GM20431 (cell line): ENCODE data around the gene TLR9.

Experiments used
- in situ Hi-C: fragments of 300-500 bp; cut with MseI, MboI; formaldehyde crosslinking; loops from one replicate; pipeline ENCODE4 v1.15.0; 2020; ENCODE audit warnings: low sequenced_read_pairs; ENCODE audit not compliant: unreplicated experiment

TLR9 gene

DNA sequence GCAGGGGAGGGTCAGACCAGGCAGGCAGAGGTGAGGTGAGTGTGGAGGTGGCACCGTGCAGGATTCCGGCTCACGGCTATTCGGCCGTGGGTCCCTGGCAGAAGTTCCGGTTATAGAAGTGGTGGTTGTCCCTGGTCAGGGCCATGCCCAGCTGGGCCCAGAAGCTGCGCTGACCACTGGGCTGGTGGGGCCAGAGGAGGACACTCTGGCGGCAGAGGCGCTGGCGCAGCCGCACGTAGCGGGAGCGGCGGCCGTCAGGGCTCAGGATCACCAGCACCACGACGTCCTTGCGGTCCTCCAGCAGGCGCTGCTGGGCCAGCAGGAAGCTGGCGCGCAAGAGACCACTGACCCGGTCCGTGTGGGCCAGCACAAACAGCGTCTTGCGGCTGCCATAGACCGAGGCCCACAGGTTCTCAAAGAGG is 4.3 kb downstream of the TLR9 start:
- in situ Hi-C loops, result no loop called here

DNA sequence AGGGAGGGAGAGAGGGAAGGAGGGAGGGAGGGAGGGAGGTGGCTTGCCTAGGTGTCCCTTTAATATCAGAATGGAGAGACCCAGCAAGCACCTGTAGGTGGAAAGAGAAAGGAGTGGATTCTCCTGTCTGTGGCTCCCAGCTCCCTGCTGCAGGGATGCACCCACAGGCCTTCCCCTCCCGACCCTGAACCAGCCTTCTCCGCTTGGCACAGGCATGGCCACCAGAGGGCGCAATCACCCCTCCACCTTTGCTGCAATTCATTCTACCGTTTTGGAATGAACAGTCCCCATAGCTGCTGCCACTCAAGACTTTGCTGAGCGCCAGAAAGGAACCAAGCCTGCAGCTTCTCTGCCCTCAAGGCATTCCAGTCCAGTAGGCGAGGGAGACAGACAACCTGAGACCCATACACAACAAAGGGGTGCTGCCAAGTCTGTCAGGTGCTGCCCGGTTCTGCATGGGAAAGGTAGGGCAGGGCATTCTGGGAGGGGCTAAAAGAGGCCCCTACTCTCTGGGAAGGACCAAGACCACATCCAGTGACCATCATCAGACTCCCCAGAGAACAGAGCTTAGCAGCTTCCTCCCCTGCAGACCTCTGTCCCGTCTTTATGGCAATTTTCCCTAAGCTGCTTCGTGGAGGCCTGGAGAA is 4.9 kb downstream of the TLR9 start:
- in situ Hi-C loops, result no loop called here

GRCh38 chr3:52218937-52219650 is 6.4 kb downstream of the TLR9 start:
- in situ Hi-C loops, result no loop called here

DNA sequence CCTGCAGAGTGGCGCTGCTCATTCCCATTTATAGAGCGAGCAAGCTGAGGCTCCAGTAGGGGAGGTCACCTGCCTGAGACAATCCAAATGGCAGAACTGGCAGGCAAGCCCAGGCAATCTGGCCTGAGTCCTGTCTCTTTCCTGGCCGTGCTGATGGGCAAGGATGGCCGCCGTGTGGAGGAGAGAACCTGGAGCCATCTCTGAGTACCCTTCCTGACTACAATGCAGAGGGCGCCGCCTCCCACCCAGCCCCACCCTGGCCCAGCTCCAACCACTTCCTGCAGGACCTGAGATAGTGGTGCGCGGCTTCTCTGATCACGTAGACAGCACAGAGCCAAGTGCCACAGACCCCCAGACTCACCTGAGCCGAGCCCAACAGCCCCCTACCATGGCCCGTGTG is 7.0 kb downstream of the TLR9 start:
- in situ Hi-C loops, result no loop called here

DNA sequence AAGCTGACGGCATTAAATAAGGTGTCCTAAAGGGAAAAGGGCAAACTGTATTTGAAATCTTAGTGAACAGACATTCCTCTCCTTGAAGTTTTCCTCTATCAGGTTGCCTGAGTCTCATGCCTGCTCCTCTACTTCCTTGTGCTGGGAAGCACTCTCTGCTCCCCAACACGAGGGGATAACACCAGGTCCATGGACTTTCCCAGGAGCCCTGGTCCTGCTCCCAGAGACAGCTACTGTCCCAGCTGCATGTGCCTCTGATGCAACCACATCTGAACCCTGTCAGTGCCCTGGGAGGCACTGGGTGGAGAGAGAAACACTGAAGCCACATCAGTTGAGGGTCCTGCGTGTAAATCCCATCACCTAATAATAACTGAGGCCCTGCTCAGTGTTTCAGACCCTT is 7.4 kb downstream of the TLR9 start:
- in situ Hi-C loops, result no loop called here

- in situ Hi-C loops, result no loop called here
Observed at GRCh38 chr3:52217409-52217805, 8.0 kb downstream of the TLR9 start.

DNA sequence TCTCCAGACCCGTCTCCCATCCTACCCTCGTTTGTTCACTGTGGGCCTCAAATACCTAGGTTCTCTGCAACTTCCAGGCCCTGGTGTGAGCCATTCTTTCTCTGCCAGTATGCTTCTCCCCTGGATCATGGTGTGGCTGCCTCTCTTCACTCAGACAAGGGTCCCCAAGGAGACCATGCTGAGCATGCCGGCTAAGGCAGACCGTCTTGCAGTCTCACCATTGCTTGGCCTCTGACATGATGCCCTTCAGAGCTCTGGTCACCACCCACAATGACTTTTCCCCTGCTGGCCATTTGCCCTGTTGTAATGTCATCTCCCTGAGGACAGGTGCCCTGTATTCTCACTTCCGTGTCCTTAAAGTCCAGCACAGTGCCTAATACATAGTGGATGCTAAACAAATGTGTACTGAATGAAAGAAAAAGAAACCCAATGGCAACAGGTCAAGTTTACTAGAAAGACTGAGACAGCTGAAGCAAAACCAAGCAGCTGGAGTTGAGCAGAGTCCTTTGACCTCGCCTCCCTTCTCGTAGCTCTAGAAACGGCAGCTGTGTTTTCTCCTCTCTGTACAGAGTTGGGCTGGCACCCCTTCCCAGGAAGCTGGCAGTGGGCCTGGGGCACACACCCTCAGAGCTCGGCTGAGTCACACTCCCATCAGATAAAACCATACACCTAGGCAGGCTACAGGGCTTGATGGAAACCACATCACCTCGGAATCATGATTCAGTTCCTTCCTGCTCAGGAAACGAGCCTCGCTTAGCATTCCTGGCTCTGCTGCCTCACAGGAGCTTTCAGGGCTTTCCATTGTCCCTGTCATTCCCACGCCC is 8.6 kb downstream of the TLR9 start:
- in situ Hi-C loops, result no loop called here

GRCh38 chr3:52215351-52215750 is 10.1 kb downstream of the TLR9 start:
- in situ Hi-C loops, result no loop called here

DNA sequence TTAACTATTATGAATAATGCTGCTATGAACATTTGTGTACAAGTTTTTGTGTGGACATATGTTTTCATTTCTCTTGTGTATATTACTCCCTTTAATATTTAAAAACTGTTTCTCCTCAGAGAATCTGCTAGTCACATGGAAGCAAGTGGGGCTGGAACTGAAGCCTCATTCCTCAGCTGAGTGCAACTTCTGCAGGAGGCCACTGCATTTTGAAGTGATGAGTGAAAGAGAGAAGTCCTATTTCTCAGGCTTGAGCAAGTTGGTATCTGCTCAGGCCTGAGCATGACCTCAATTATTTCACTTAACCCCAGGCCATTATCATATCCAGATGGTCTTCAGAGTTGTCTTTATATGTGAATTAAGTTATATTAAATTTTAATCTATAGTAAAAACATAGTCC is 11.5 kb downstream of the TLR9 start:
- in situ Hi-C loops, result no loop called here

DNA sequence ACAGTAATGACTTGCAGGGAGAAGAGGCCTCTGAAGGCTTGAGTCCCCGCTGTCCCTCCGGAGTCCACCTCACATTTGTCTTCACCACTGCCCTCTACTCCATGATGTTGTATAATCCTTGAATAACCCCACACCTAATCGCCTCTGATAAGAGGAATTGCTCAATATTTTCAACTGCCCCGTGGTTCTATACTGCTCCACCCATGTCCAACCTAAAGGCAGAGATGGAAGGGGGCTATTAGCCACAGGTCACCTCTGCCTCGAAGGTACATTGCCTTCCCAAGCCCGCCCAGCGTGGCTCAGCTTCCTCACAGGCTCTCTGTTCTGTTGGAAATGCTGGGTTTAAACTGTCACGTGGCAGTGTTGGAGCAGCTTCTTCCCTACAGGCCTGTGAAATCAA is 12.4 kb downstream of the TLR9 start:
- in situ Hi-C loops, result no loop called here

- in situ Hi-C loops, result no loop called here
Observed at GRCh38 chr3:52211268-52211891, 14.1 kb downstream of the TLR9 start.

GRCh38 chr3:52210550-52211046 is 14.8 kb downstream of the TLR9 start:
- in situ Hi-C loops, result no loop called here

- in situ Hi-C loops, result no loop called here
Observed at GRCh38 chr3:52210037-52210436, 15.4 kb downstream of the TLR9 start.

DNA sequence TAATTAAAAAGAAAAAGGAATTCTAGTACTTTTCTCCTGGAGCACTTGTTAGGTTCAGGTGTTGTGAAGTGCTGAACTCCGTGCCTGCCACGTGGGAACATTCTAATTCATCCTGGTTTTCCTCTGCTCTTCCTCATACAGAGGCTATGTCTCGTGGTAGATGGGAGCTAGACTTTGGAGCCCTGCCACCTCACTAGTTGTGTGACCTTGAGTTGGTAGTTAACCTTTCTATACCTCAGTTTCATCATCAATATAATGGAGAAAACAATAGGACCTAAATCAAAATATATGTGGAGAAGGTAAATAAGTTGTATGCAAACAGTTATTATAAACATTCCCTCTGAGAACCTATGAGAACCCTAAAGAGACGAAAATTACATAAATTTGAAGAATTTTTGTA is 16.9 kb downstream of the TLR9 start:
- in situ Hi-C loops, result no loop called here

DNA sequence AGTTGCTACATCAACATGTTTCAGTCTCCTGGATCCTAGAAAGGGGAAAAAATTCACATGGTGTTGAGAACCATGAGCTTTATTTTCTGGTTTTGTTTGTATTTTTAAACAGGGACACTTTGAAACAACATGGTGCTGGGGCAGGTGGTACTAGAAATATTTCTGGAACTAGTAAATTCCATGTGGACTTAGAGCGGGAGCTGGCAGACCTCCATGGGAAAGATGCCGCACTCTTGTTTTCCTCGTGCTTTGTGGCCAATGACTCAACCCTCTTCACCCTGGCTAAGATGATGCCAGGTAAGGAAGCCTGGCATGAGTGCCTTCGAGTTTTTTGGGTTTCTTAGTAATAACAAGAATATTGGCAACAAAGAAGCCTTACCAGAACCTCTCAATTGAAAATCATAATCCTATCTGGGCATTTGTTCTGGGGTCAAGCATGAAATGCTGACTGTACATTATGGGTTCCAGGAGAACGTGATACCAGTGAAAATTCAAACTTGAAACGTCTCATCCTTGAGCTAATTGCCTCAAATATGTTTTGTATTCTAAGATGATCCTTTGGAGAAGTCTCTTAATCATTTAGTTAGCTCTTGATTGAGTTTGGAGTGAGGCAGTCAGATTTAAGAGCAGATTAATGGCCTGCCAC is 19.6 kb downstream of the TLR9 start:
- in situ Hi-C loops, result no loop called here

GRCh38 chr3:52204337-52205073 is 20.9 kb downstream of the TLR9 start:
- in situ Hi-C loops, result no loop called here

- in situ Hi-C loops, result no loop called here
Observed at GRCh38 chr3:52203701-52204100, 21.7 kb downstream of the TLR9 start.

- in situ Hi-C loops, result no loop called here
Observed at GRCh38 chr3:52202384-52203077, 22.9 kb downstream of the TLR9 start.
